OCI-LY7 (cell line): ENCODE measurements around the gene OLA1. TPM values are rescaled to one million over a fixed set of nuclear protein-coding genes. Genes with fewer than 3 reads are reported as not detected.

Experiments used
- BruUV-seq: library from RNA; stranded (reverse); fragments of 400-500 nt; replicated peaks from 2 replicates; lab custom pipeline; 2021; lab: Mats Ljungman, UMichigan
- CTCF ChIA-PET: fragments of 300-600 bp; sonication (Branson Sonifier 250); formaldehyde crosslinking; loops from one replicate; lab custom pipeline; 2022; ENCODE audit warnings: antibody characterized with exemption; ENCODE audit not compliant: unreplicated experiment; lab: Charles Lee
- POLR2A ChIA-PET: fragments of 300-600 bp; sonication (Branson Sonifier 250); formaldehyde crosslinking; loops from one replicate; lab custom pipeline; 2022; ENCODE audit warnings: antibody characterized with exemption; lab: Charles Lee
- DNase-seq: peaks from one replicate; pipeline ENCODE4 v3.0.0-alpha.2; 2015; ENCODE audit warnings: low spot score
- H2AFZ ChIP-seq: fragments of 200-600 bp; sonication (generic), shearing (Covaris generic); 2 replicates; pipeline ENCODE4 v1.6.1; 2014; ENCODE audit warnings: mild to moderate bottlenecking, antibody characterized with exemption, low read length, moderate library complexity
- H3K27ac ChIP-seq: fragments of 200-600 bp; sonication (generic); 2 replicates; pipeline ENCODE4 v1.5.1; 2014; ENCODE audit warnings: mixed run types, low read depth, mild to moderate bottlenecking, moderate library complexity, low read length, inconsistent platforms; ENCODE audit not compliant: poor library complexity, severe bottlenecking
- H3K36me3 ChIP-seq: fragments of 200-600 bp; sonication (generic); 2 replicates; pipeline ENCODE4 v1.6.1; 2014; ENCODE audit warnings: mild to moderate bottlenecking, antibody characterized with exemption, low read length, moderate library complexity, mixed read lengths; ENCODE audit not compliant: insufficient read depth
- H3K4me1 ChIP-seq: fragments of 200-600 bp; sonication (generic); 2 replicates; pipeline ENCODE4 v1.5.1; 2014; ENCODE audit warnings: mild to moderate bottlenecking, low read length; ENCODE audit not compliant: insufficient read depth, poor library complexity, severe bottlenecking
- H3K4me2 ChIP-seq: fragments of 200-600 bp; sonication (generic); 2 replicates; pipeline ENCODE4 v1.6.1; 2014; ENCODE audit warnings: mild to moderate bottlenecking, low read length
- H3K4me3 ChIP-seq: fragments of 200-600 bp; sonication (generic); 2 replicates; pipeline ENCODE4 v1.5.1; 2014; ENCODE audit warnings: mild to moderate bottlenecking, low read depth, low read length; ENCODE audit not compliant: poor library complexity, severe bottlenecking
- H3K79me2 ChIP-seq: fragments of 200-600 bp; sonication (generic); 2 replicates; pipeline ENCODE4 v1.6.1; 2016; ENCODE audit warnings: low read depth, mild to moderate bottlenecking, low read length, moderate library complexity, mixed read lengths; ENCODE audit not compliant: insufficient read depth
- H3K9me2 ChIP-seq: fragments of 200-600 bp; sonication (generic); 2 replicates; pipeline ENCODE4 v1.6.1; 2016; ENCODE audit warnings: mild to moderate bottlenecking, low read length, mixed read lengths; ENCODE audit not compliant: insufficient read depth
- H3K9me3 ChIP-seq: fragments of 200-600 bp; sonication (generic); 2 replicates; pipeline ENCODE4 v1.6.1; 2014; ENCODE audit warnings: mild to moderate bottlenecking, mixed run types, low read length, mixed read lengths
- H4K20me1 ChIP-seq: fragments of 200-600 bp; sonication (generic); 2 replicates; pipeline ENCODE4 v1.6.1; 2014; ENCODE audit warnings: mild to moderate bottlenecking, antibody characterized with exemption, low read length, moderate library complexity, mixed read lengths; ENCODE audit not compliant: insufficient read depth
- CTCF ChIP-seq: fragments of 200-600 bp; sonication (generic); conservative IDR thresholded peaks from 2 replicates; pipeline ENCODE4 v1.5.1; 2014; ENCODE audit warnings: mild to moderate bottlenecking, antibody characterized with exemption, low read length, moderate library complexity, mixed read lengths
- EZH2phosphoT487 ChIP-seq: fragments of 200-600 bp; sonication (generic); IDR thresholded peaks from 2 replicates; pipeline ENCODE4 v1.6.1; 2018; ENCODE audit warnings: low read depth, borderline replicate concordance, mild to moderate bottlenecking, mixed run types, antibody characterized with exemption, low read length, moderate library complexity, mixed read lengths
- intact Hi-C: fragments of 100-400 bp; cut with micrococcal nuclease; formaldehyde crosslinking; loops from one replicate; pipeline ENCODE4 v1.10.0; 2022; ENCODE audit not compliant: unreplicated experiment
- total RNA-seq, 2 experiments: library from RNA; depleted of rRNA in 1 of 2; stranded (reverse); fragments of >200 nt in 1 of 2; shearing (Covaris generic) in 1 of 2; gene quantifications; 2 replicates each; pipeline ENCODE4 v1.2.3, GENCODE V29; 2014 to 2022

OLA1 gene
- total RNA-seq, 2 experiments from 2014 or later = 66.0 to 116 TPM

- CTCF ChIA-PET = no interaction called here
Observed at GRCh38 chr2:174209325-174209724, 39.0 kb downstream of the OLA1 start.

GRCh38 chr2:174208026-174208425 is 40.3 kb downstream of the OLA1 start:
- Histone ChIP-seq H3K9me3 (no peaks in the 10 kb centered on the region), H2AFZ (no peak overlapping the region), H3K27ac (no peak overlapping the region), H3K79me2 (no peaks in the 10 kb centered on the region), H3K4me3 (no peak overlapping the region), H4K20me1 (no peaks in the 10 kb centered on the region), H3K4me1 (no peaks in the 10 kb centered on the region), H3K36me3 (peaks cover 5% of the 10 kb centered on the region; the same call in 1 of the 2 replicates), H3K4me2 (no peak overlapping the region), H3K9me2 (no peaks in the 10 kb centered on the region)
- TF ChIP-seq CTCF (no peak), EZH2phosphoT487 (no peak)
- intact Hi-C loops = no loop called here
- no peak for DNase-seq
- BruUV-seq = no TSS peak
- CTCF ChIA-PET = interaction anchor here (0.9 kb wide), 1 partner anchor 9 kb away, joined by 3 read pairs; no protein-coding TSS in a partner anchor
- POLR2A ChIA-PET = interaction anchor here (0.5 to 1.8 kb wide), 3 partner anchors 9 to 98 kb away, joined by 3 to 9 read pairs (median 4); partner anchors contain the start of gene OLA1

More at GRCh38 chr2:174209325-174209724, 39.0 kb downstream of the OLA1 start:
- no peak overlapping the region for H3K4me2 ChIP-seq
- intact Hi-C loops = no loop called here
- H3K9me3 ChIP-seq = no peaks in the 10 kb centered on the region
- H3K79me2 ChIP-seq = no peaks in the 10 kb centered on the region
- no TSS peak for BruUV-seq
- no peaks in the 10 kb centered on the region for H3K4me1 ChIP-seq
- H3K9me2 ChIP-seq = no peaks in the 10 kb centered on the region
- no peaks in the 10 kb centered on the region for H4K20me1 ChIP-seq
- no peak overlapping the region for H3K27ac ChIP-seq
- TF ChIP-seq EZH2phosphoT487 = no peak
- no peak for TF ChIP-seq CTCF
- no peak overlapping the region for H3K4me3 ChIP-seq
- DNase-seq = no peak
- peaks cover 9% of the 10 kb centered on the region; the same call in 1 of the 2 replicates for H3K36me3 ChIP-seq
- no peak overlapping the region for H2AFZ ChIP-seq
- POLR2A ChIA-PET = interaction anchor here (1.1 to 1.8 kb wide), 2 partner anchors 8 to 10 kb away, joined by 3 to 9 read pairs; no protein-coding TSS in a partner anchor

GRCh38 chr2:174205562-174205961 is 42.8 kb downstream of the OLA1 start:
- H3K9me2 ChIP-seq = no peaks in the 10 kb centered on the region
- no TSS peak for BruUV-seq
- peaks cover 4% of the 10 kb centered on the region; the same call in 1 of the 2 replicates for H3K36me3 ChIP-seq
- no peak overlapping the region for H3K27ac ChIP-seq
- 0 out of 2 replicates have a peak, but pooled peaks cover 5% of the 10 kb centered on the region for H4K20me1 ChIP-seq
- intact Hi-C loops = no loop called here
- H3K4me1 ChIP-seq = no peaks in the 10 kb centered on the region
- TF ChIP-seq CTCF (no peak), EZH2phosphoT487 (no peak)
- no peak overlapping the region for H3K4me3 ChIP-seq
- no peak overlapping the region for H3K4me2 ChIP-seq
- DNase-seq = no peak
- no peaks in the 10 kb centered on the region for H3K79me2 ChIP-seq
- CTCF ChIA-PET = interaction anchor here (0.6 kb wide), 1 partner anchor 908 kb away, joined by 3 read pairs; no protein-coding TSS in a partner anchor
- no peaks in the 10 kb centered on the region for H3K9me3 ChIP-seq
- H2AFZ ChIP-seq = no peak overlapping the region
- POLR2A ChIA-PET = interaction anchor here (1.0 to 2.6 kb wide), 3 partner anchors 9 to 28 kb away, joined by 3 to 8 read pairs (median 6); no protein-coding TSS in a partner anchor
